ENCODE data around the gene UTP25. TPM values are rescaled to one million over a fixed set of nuclear protein-coding genes. Genes with fewer than 3 reads are reported as not detected.

The UTP25 gene
- total and polyA plus RNA-seq, 3 experiments from 2014 or later: 4.9 to 15.2 (median 14.9) TPM

GRCh38 chr1:209880031-209880430 is 52.3 kb downstream of the UTP25 start:
- peaks cover 17 to 67% of the 10 kb centered on the region in 2 donors for H3K27me3 Mint-ChIP-seq
- H3K4me1 Mint-ChIP-seq: no peaks in the 10 kb centered on the region
- ChIA-PET CTCF (no interaction called here), POLR2A (no interaction called here)
- no peak for DNase-seq
- no peaks in the 10 kb centered on the region for H3K9me3 Mint-ChIP-seq
- Histone ChIP-seq H3K27ac (ENCODE audit: low read depth, low read length) (no peak overlapping the region), H3K36me3 (ENCODE audit: insufficient read depth, low read length) (no peaks in the 10 kb centered on the region), H3K9me3 (ENCODE audit: low read length) (no peaks in the 10 kb centered on the region), H3K4me1 (ENCODE audit: insufficient read depth, low read length) (no peaks in the 10 kb centered on the region), H3K4me3 (ENCODE audit: low read length) (no peak overlapping the region), H3K27me3 (ENCODE audit: insufficient read depth, low read length, poor library complexity, severe bottlenecking) (no peaks in the 10 kb centered on the region)
- no peak overlapping the region for H3K4me3 Mint-ChIP-seq
- H3K27ac Mint-ChIP-seq: no peak overlapping the region
- no peaks in the 10 kb centered on the region for H3K36me3 Mint-ChIP-seq

GRCh38 chr1:209881619-209882018 is 53.8 kb downstream of the UTP25 start:
- Mint-ChIP-seq H3K4me3 (no peak overlapping the region), H3K27ac (no peak overlapping the region), H3K9me3 (no peaks in the 10 kb centered on the region), H3K27me3 (peaks cover 15 to 70% of the 10 kb centered on the region in 2 donors), H3K36me3 (no peaks in the 10 kb centered on the region), H3K4me1 (no peaks in the 10 kb centered on the region)
- no peak overlapping the region for H3K4me3 ChIP-seq (ENCODE audit: low read length)
- POLR2A ChIA-PET: no interaction called here
- H3K36me3 ChIP-seq (ENCODE audit: insufficient read depth, low read length): no peaks in the 10 kb centered on the region
- no peaks in the 10 kb centered on the region for H3K4me1 ChIP-seq (ENCODE audit: insufficient read depth, low read length)
- H3K9me3 ChIP-seq (ENCODE audit: low read length): no peaks in the 10 kb centered on the region
- CTCF ChIA-PET: interaction anchor here (1.3 kb wide), 1 partner anchor 21 kb away, joined by 3 read pairs; no protein-coding TSS in a partner anchor
- no peak overlapping the region for H3K27ac ChIP-seq (ENCODE audit: low read depth, low read length)
- no peaks in the 10 kb centered on the region for H3K27me3 ChIP-seq (ENCODE audit: insufficient read depth, low read length, poor library complexity, severe bottlenecking)
- DNase-seq: no peak

- no peaks in the 10 kb centered on the region for H3K36me3 Mint-ChIP-seq
- H3K4me3 ChIP-seq (ENCODE audit: low read length): no peak overlapping the region
- POLR2A ChIA-PET: no interaction called here
These were observed 54.5 kb downstream of the UTP25 start for GRCh38 chr1:209882286-209882685.

GRCh38 chr1:209882942-209883340 is 55.2 kb downstream of the UTP25 start:
- Histone ChIP-seq H3K27me3 (ENCODE audit: insufficient read depth, low read length, poor library complexity, severe bottlenecking) (no peaks in the 10 kb centered on the region), H3K9me3 (ENCODE audit: low read length) (no peaks in the 10 kb centered on the region), H3K4me3 (ENCODE audit: low read length) (no peak overlapping the region), H3K36me3 (ENCODE audit: insufficient read depth, low read length) (no peaks in the 10 kb centered on the region), H3K27ac (ENCODE audit: low read depth, low read length) (no peak overlapping the region), H3K4me1 (ENCODE audit: insufficient read depth, low read length) (no peaks in the 10 kb centered on the region)
- DNase-seq: no peak
- ChIA-PET POLR2A (no interaction called here), CTCF (interaction anchor here (1.3 to 1.7 kb wide), 2 partner anchors 17 to 22 kb away, joined by 3 read pairs; no protein-coding TSS in a partner anchor)
- H3K9me3 Mint-ChIP-seq: peaks cover 0 to 2% (median 0%) of the 10 kb centered on the region in 5 donors
- no peak overlapping the region for H3K27ac Mint-ChIP-seq
- H3K27me3 Mint-ChIP-seq: peaks cover 22 to 72% of the 10 kb centered on the region in 2 donors
- no peak overlapping the region for H3K4me3 Mint-ChIP-seq
- H3K36me3 Mint-ChIP-seq: no peaks in the 10 kb centered on the region
- no peaks in the 10 kb centered on the region for H3K4me1 Mint-ChIP-seq

More at GRCh38 chr1:209882286-209882685, 54.5 kb downstream of the UTP25 start:
- no peak for DNase-seq
- H3K4me3 Mint-ChIP-seq: no peak overlapping the region
- H3K9me3 Mint-ChIP-seq: no peaks in the 10 kb centered on the region
- H3K4me1 ChIP-seq (ENCODE audit: insufficient read depth, low read length): no peaks in the 10 kb centered on the region
- H3K4me1 Mint-ChIP-seq: no peaks in the 10 kb centered on the region
- peak overlapping the region in 1 of 8 donors; percentile 37 for H3K27ac Mint-ChIP-seq
- H3K27me3 ChIP-seq (ENCODE audit: insufficient read depth, low read length, poor library complexity, severe bottlenecking): no peaks in the 10 kb centered on the region
- H3K27ac ChIP-seq (ENCODE audit: low read depth, low read length): no peak overlapping the region
- peaks cover 22 to 73% of the 10 kb centered on the region in 2 donors for H3K27me3 Mint-ChIP-seq
- no peaks in the 10 kb centered on the region for H3K9me3 ChIP-seq (ENCODE audit: low read length)
- H3K36me3 ChIP-seq (ENCODE audit: insufficient read depth, low read length): no peaks in the 10 kb centered on the region
- CTCF ChIA-PET: interaction anchor here (1.3 to 1.7 kb wide), 2 partner anchors 18 to 21 kb away, joined by 3 read pairs; no protein-coding TSS in a partner anchor

GRCh38 chr1:209883341-209883971 is 55.7 kb downstream of the UTP25 start:
- Histone ChIP-seq H3K36me3 (ENCODE audit: insufficient read depth, low read length) (no peaks in the 10 kb centered on the region), H3K4me3 (ENCODE audit: low read length) (no peak overlapping the region), H3K27me3 (ENCODE audit: insufficient read depth, low read length, poor library complexity, severe bottlenecking) (no peaks in the 10 kb centered on the region), H3K27ac (ENCODE audit: low read depth, low read length) (no peak overlapping the region), H3K9me3 (ENCODE audit: low read length) (no peaks in the 10 kb centered on the region), H3K4me1 (ENCODE audit: insufficient read depth, low read length) (no peaks in the 10 kb centered on the region)
- Mint-ChIP-seq H3K4me1 (no peaks in the 10 kb centered on the region), H3K9me3 (peaks cover 0 to 2% (median 0%) of the 10 kb centered on the region in 5 donors), H3K4me3 (no peak overlapping the region), H3K36me3 (no peaks in the 10 kb centered on the region), H3K27ac (no peak overlapping the region), H3K27me3 (peaks cover 22 to 74% of the 10 kb centered on the region in 2 donors)
- ChIA-PET POLR2A (no interaction called here), CTCF (interaction anchor here (1.7 kb wide), 1 partner anchor 17 kb away, joined by 3 read pairs; no protein-coding TSS in a partner anchor)
- no peak for DNase-seq

- Mint-ChIP-seq H3K9me3 (peaks cover 0 to 2% (median 0%) of the 10 kb centered on the region in 5 donors), H3K4me1 (no peaks in the 10 kb centered on the region), H3K4me3 (no peak overlapping the region), H3K27me3 (peaks cover 22 to 66% of the 10 kb centered on the region in 2 donors), H3K27ac (no peak overlapping the region), H3K36me3 (no peaks in the 10 kb centered on the region)
- ChIA-PET POLR2A (no interaction called here), CTCF (no interaction called here)
- Histone ChIP-seq H3K4me3 (ENCODE audit: low read length) (no peak overlapping the region), H3K4me1 (ENCODE audit: insufficient read depth, low read length) (no peaks in the 10 kb centered on the region), H3K36me3 (ENCODE audit: insufficient read depth, low read length) (no peaks in the 10 kb centered on the region), H3K27ac (ENCODE audit: low read depth, low read length) (no peak overlapping the region), H3K27me3 (ENCODE audit: insufficient read depth, low read length, poor library complexity, severe bottlenecking) (no peaks in the 10 kb centered on the region), H3K9me3 (ENCODE audit: low read length) (no peaks in the 10 kb centered on the region)
- no peak for DNase-seq
These were observed 56.5 kb downstream of the UTP25 start for GRCh38 chr1:209884249-209884648.

GRCh38 chr1:209884665-209885117 is 56.9 kb downstream of the UTP25 start:
- Mint-ChIP-seq H3K27me3 (peaks cover 22 to 63% of the 10 kb centered on the region in 2 donors), H3K4me3 (no peak overlapping the region), H3K9me3 (peaks cover 0 to 2% (median 0%) of the 10 kb centered on the region in 5 donors), H3K4me1 (no peaks in the 10 kb centered on the region), H3K36me3 (no peaks in the 10 kb centered on the region), H3K27ac (no peak overlapping the region)
- no peaks in the 10 kb centered on the region for H3K4me1 ChIP-seq (ENCODE audit: insufficient read depth, low read length)
- no peaks in the 10 kb centered on the region for H3K9me3 ChIP-seq (ENCODE audit: low read length)
- ChIA-PET CTCF (no interaction called here), POLR2A (no interaction called here)
- H3K4me3 ChIP-seq (ENCODE audit: low read length): no peak overlapping the region
- no peaks in the 10 kb centered on the region for H3K27me3 ChIP-seq (ENCODE audit: insufficient read depth, low read length, poor library complexity, severe bottlenecking)
- no peak overlapping the region for H3K27ac ChIP-seq (ENCODE audit: low read depth, low read length)
- no peaks in the 10 kb centered on the region for H3K36me3 ChIP-seq (ENCODE audit: insufficient read depth, low read length)
- DNase-seq: no peak

- H3K36me3 ChIP-seq (ENCODE audit: insufficient read depth, low read length): no peaks in the 10 kb centered on the region
- no peak overlapping the region for H3K4me3 ChIP-seq (ENCODE audit: low read length)
- no peaks in the 10 kb centered on the region for H3K9me3 ChIP-seq (ENCODE audit: low read length)
- H3K4me1 ChIP-seq (ENCODE audit: insufficient read depth, low read length): no peaks in the 10 kb centered on the region
- ChIA-PET POLR2A (no interaction called here), CTCF (no interaction called here)
- no peak overlapping the region for H3K27ac ChIP-seq (ENCODE audit: low read depth, low read length)
- H3K36me3 Mint-ChIP-seq: no peaks in the 10 kb centered on the region
- no peak overlapping the region for H3K4me3 Mint-ChIP-seq
- H3K27me3 Mint-ChIP-seq: peaks cover 22 to 58% of the 10 kb centered on the region in 2 donors
- DNase-seq: no peak
- no peaks in the 10 kb centered on the region for H3K27me3 ChIP-seq (ENCODE audit: insufficient read depth, low read length, poor library complexity, severe bottlenecking)
- peaks cover 0 to 2% (median 0%) of the 10 kb centered on the region in 5 donors for H3K9me3 Mint-ChIP-seq
- no peak overlapping the region for H3K27ac Mint-ChIP-seq
- H3K4me1 Mint-ChIP-seq: no peaks in the 10 kb centered on the region
These were observed 57.8 kb downstream of the UTP25 start for GRCh38 chr1:209885403-209886218.
